ENCODE measurements around the gene GDPGP1. TPM values are rescaled to one million over a fixed set of nuclear protein-coding genes. Genes with fewer than 3 reads are reported as not detected.

GDPGP1 gene
- total and polyA plus RNA-seq, 11 donors: 4.8 to 18.9 (median 12.3) TPM

DNA sequence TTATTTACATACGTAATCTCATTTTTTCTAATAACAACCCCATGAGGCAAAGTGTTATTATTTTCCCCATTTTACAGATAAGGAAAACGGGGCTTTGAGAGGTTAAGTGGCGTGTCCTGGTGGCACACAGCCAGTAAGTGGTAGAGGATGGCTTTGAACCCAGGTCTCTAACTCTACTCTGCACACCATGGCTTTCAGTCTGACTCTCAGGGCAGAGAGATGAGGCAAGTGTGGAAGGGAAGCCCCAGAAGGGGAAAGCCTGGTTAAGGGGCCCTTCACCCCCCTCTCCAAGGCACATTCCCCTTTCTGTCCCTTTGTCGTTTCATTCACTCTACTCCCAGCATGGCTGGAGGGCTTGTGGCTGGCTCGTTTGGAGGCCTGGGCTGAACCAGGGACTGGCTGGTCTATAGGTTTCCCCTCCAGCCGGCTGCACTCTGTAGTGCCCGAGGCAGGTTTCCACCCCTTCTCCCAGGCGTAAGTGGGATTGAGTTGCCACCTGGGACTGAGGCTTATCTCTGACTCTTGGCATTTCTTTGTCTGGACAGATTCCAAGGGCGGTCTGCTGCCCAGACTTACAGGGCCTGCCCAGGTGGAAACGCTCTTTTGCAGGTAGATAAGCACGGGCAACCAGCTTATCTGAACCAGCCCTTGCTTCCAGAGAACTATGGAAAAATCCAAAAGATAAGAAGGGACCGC is 20.7 kb upstream of the GDPGP1 start:
- no peaks in the 10 kb centered on the region for H3K9me3 ChIP-seq
- peak in 2 of 5 donors; percentile 26 to 47 for DNase-seq
- no peaks in the 10 kb centered on the region for H3K27me3 ChIP-seq
- no peak overlapping the region for H3K4me3 ChIP-seq
- peak in 3 of 4 donors; percentile 18 to 48 (median 23) for ATAC-seq
- peaks cover 0 to 12% (median 0%) of the 10 kb centered on the region in 9 donors for H3K36me3 ChIP-seq
- TF ChIP-seq CTCF (IDR thresholded peaks at IDR 0.05): no peak
- TF ChIP-seq POLR2A (IDR thresholded peaks at IDR 0.05): no peak
- 45 to 57% (median 48%) methylated on average over 11 to 12 of the region's 12 CpGs for WGBS, 4 donors
- peaks cover 0 to 47% (median 21%) of the 10 kb centered on the region in 12 donors for H3K4me1 ChIP-seq
- intact Hi-C loops (cut with DNase I): no loop called here
- H3K27ac ChIP-seq: peak overlapping the region in 2 of 12 donors; percentile 32 to 65

DNA sequence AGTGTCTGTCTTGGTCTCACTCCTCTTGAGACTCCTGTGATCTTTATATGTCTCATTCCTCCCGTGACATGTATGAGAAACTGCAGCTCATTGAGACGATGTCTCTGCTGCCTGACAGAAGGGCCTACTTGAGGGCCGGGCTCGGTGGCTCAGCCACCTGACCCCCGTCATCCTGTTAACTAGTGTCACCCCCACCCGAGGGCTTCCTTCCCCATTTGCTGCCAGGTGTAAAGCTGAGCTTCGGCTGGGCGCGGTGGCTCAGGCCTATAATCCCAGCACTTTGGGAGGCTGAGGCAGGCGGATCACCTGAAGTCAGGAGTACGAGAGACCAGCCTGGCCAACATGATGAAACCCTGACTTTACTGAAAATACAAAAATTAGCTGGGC is 20.2 kb upstream of the GDPGP1 start:
- ATAC-seq: no peak
- intact Hi-C loops (cut with DNase I): no loop called here
- peak overlapping the region in 2 of 12 donors; percentile 32 to 65 for H3K27ac ChIP-seq
- TF ChIP-seq POLR2A (IDR thresholded peaks at IDR 0.05) (no peak), CTCF (IDR thresholded peaks at IDR 0.05) (no peak)
- H3K9me3 ChIP-seq: no peaks in the 10 kb centered on the region
- WGBS, 4 donors: 68 to 79% (median 74%) methylated on average over 11 of the region's 11 CpGs
- peaks cover 0 to 47% (median 21%) of the 10 kb centered on the region in 12 donors for H3K4me1 ChIP-seq
- DNase-seq: peak in 2 of 5 donors; percentile 19 to 24
- peaks cover 0 to 15% (median 3%) of the 10 kb centered on the region in 9 donors for H3K36me3 ChIP-seq
- H3K4me3 ChIP-seq: no peak overlapping the region
- H3K27me3 ChIP-seq: no peaks in the 10 kb centered on the region

GRCh38 chr15:90214553-90215196 is 19.3 kb upstream of the GDPGP1 start:
- Histone ChIP-seq H3K36me3 (peaks cover 0 to 15% (median 3%) of the 10 kb centered on the region in 9 donors), H3K4me1 (peaks cover 0 to 43% (median 21%) of the 10 kb centered on the region in 12 donors), H3K9me3 (no peaks in the 10 kb centered on the region), H3K27me3 (no peaks in the 10 kb centered on the region), H3K27ac (peak overlapping the region in 1 of 12 donors; percentile 17), H3K4me3 (no peak overlapping the region)
- TF ChIP-seq POLR2A (IDR thresholded peaks at IDR 0.05) (no peak), CTCF (IDR thresholded peaks at IDR 0.05) (peak in 3 of 12 donors; percentile 7 to 20 (median 8))
- DNase-seq (no peak), ATAC-seq (no peak)
- 80 to 85% (median 84%) methylated on average over 8 of the region's 8 CpGs for WGBS, 4 donors
- intact Hi-C loops (cut with DNase I): no loop called here

GRCh38 chr15:90217671-90218394 is 16.2 kb upstream of the GDPGP1 start:
- DNase-seq (no peak), ATAC-seq (no peak)
- intact Hi-C loops (cut with DNase I): no loop called here
- peaks cover 0 to 24% (median 16%) of the 10 kb centered on the region in 12 donors for H3K4me1 ChIP-seq
- no peak for TF ChIP-seq POLR2A (IDR thresholded peaks at IDR 0.05)
- TF ChIP-seq CTCF (IDR thresholded peaks at IDR 0.05): no peak
- H3K36me3 ChIP-seq: peaks cover 0 to 17% (median 8%) of the 10 kb centered on the region in 9 donors
- no peaks in the 10 kb centered on the region for H3K27me3 ChIP-seq
- no peak overlapping the region for H3K4me3 ChIP-seq
- no peak overlapping the region for H3K27ac ChIP-seq
- no peaks in the 10 kb centered on the region for H3K9me3 ChIP-seq
- 74 to 96% (median 86%) methylated on average over 9 of the region's 9 CpGs for WGBS, 4 donors
